Measurements from ENCODE around the gene LRRC4C.

LRRC4C gene

DNA sequence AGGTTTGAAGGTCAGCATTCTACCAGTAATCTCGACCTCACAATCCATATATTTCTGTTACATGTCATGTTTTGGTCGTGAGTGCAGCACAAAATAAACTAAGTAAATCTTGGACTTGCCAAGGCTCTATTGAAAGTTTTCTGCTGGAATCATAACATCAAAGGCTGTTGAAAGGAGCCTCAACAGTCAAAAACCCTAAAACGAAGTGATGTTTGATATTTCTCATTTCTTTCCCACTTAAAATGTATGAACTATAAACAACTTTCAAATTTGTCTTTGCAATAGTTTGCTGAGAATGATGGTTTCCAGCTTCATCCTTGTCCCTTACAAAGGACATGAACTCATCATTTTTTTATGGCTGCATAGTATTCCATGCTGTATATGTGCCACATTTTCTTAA is 1118.5 kb downstream of the LRRC4C start:
- ATAC-seq (replicated peaks) (no peak), DNase-seq (no peak)
- Mint-ChIP-seq H3K36me3 (no peaks in the 10 kb centered on the region), H3K4me1 (no peaks in the 10 kb centered on the region), H3K9me3 (peaks cover 0 to 3% of the 10 kb centered on the region in 2 donors), H3K27me3 (no peaks in the 10 kb centered on the region), H3K4me3 (no peak overlapping the region), H3K27ac (no peak overlapping the region)

DNA sequence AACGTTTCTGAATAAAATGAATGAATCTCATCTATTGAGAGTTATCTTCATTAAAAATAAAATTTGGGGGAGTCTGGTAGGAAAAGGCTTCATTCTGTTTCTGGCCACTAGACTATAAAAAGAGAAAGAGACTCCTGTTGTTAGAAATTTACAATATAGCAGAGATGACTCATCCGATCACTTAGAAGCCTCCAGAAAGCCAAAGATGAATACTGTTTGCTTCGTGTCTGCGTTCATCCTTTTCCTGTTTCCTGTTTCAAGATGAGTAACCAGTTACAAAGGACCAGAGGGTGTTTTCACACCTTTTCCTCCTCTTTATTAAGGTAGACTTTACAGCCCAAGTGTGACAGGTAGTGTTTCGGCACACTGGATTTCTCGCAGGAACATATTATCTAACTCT is 1120.7 kb downstream of the LRRC4C start:
- H3K36me3 Mint-ChIP-seq, result no peaks in the 10 kb centered on the region
- H3K4me3 Mint-ChIP-seq, result no peak overlapping the region
- H3K4me1 Mint-ChIP-seq, result no peaks in the 10 kb centered on the region
- no peak for DNase-seq
- no peak for ATAC-seq (replicated peaks)
- H3K27ac Mint-ChIP-seq, result no peak overlapping the region
- no peaks in the 10 kb centered on the region for H3K27me3 Mint-ChIP-seq
- peaks cover 0 to 3% of the 10 kb centered on the region in 2 donors for H3K9me3 Mint-ChIP-seq

DNA sequence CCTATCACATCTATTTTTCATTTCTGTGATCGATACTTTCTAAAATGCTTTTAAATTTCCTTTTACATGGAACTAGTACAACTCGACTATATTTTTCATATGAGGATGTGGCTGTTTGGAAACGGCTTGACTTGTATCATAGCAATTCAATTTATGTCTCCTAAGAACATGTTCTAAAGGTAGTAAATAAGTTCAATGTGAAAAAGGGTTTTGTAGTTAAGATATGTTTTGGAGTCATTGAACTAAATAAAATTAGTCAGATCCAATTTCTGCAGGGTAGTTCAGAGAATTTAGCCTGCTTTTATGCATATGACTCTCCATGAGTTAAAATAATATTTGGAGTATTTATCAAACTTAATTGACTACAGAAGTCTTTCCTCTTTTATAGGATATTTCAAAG is 1121.4 kb downstream of the LRRC4C start:
- no peaks in the 10 kb centered on the region for H3K36me3 Mint-ChIP-seq
- H3K27ac Mint-ChIP-seq, result no peak overlapping the region
- H3K27me3 Mint-ChIP-seq, result no peaks in the 10 kb centered on the region
- no peak for ATAC-seq (replicated peaks)
- no peak overlapping the region for H3K4me3 Mint-ChIP-seq
- DNase-seq, result no peak
- no peaks in the 10 kb centered on the region for H3K4me1 Mint-ChIP-seq
- peaks cover 0 to 1% of the 10 kb centered on the region in 2 donors for H3K9me3 Mint-ChIP-seq

DNA sequence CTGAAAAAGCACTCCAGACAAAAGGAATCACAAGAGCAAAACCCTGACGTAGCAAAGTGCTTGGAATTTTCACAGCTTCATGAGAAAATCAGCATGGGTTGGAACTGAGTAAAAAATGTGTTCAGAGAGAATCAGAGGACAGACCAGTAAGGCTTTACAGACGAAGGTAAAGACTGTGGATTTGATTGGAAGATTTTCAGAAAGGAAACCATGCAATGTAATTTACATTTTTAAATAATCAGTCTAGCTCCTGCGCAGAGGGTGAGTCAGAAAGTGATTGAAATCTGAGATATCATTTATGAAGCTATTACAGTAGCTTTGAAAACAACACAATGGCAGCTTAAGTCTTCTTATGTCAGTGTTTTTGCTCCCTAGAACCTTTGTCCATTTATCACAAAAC is 1122.3 kb downstream of the LRRC4C start:
- Mint-ChIP-seq H3K9me3 (peaks cover 1 to 3% of the 10 kb centered on the region in 2 donors), H3K27ac (no peak overlapping the region), H3K4me1 (no peaks in the 10 kb centered on the region), H3K27me3 (no peaks in the 10 kb centered on the region), H3K36me3 (no peaks in the 10 kb centered on the region), H3K4me3 (no peak overlapping the region)
- ATAC-seq (replicated peaks) (no peak), DNase-seq (no peak)

DNA sequence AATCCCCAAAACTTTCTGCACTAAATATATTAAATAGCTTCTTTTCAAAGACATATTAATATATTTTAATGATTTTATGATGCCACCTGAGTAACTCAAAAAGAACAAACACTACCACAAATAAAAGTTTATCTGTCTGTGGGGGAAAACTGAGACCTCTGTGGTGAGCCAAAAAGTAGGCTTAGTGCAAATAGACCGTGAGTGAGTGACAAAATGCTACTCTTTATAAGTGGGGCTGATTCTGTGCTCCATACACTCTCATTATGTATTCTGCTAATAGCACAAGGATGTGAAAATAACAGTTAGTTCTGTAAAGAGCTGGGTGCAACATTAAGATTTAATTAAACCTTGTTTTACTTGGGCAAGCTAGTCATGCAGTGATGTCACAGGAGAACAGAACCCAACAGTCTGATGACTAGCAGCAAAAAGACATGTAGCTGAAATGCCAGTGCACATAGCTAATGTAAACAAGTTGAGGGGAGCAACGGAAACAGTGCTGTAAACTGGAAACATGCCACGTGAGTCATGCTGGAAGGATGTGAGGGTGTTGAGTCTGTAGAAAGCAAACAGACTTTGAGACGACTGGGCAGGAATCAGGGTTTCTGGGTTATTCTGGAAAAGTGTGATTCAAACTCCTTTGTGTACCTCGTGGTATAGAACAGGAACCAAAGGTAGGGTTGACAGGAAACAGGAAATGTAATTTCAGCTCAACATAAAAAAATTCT is 1130.4 kb downstream of the LRRC4C start:
- no peaks in the 10 kb centered on the region for H3K36me3 Mint-ChIP-seq
- DNase-seq (no peak), ATAC-seq (replicated peaks) (no peak)
- no peaks in the 10 kb centered on the region for H3K27me3 Mint-ChIP-seq
- no peak overlapping the region for H3K27ac Mint-ChIP-seq
- H3K4me1 Mint-ChIP-seq, result no peaks in the 10 kb centered on the region
- H3K4me3 Mint-ChIP-seq, result no peak overlapping the region
- peaks cover 2 to 3% of the 10 kb centered on the region in 2 donors for H3K9me3 Mint-ChIP-seq

DNA sequence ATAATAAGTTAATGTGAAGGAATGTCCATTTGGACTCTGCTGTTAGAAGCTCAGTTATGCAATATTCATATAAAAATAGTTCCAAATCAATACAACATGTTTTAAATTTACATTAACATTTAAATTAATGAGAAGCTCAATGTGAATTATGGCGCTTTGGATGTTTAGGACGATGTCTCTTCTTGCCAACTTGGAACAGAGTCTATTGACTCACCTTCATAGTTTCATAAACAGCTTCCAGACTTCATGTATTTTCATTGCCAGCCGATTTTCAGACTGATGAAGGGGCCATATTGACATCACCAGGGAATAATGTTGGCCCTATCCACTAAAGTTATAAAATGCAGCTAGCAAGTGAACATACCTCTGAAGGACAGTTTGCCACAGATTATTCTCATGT is 1136.2 kb downstream of the LRRC4C start:
- H3K9me3 Mint-ChIP-seq, result no peaks in the 10 kb centered on the region
- H3K27me3 Mint-ChIP-seq, result no peaks in the 10 kb centered on the region
- no peak overlapping the region for H3K4me3 Mint-ChIP-seq
- H3K4me1 Mint-ChIP-seq, result no peaks in the 10 kb centered on the region
- no peak for ATAC-seq (replicated peaks)
- no peak for DNase-seq
- no peaks in the 10 kb centered on the region for H3K36me3 Mint-ChIP-seq
- H3K27ac Mint-ChIP-seq, result no peak overlapping the region

DNA sequence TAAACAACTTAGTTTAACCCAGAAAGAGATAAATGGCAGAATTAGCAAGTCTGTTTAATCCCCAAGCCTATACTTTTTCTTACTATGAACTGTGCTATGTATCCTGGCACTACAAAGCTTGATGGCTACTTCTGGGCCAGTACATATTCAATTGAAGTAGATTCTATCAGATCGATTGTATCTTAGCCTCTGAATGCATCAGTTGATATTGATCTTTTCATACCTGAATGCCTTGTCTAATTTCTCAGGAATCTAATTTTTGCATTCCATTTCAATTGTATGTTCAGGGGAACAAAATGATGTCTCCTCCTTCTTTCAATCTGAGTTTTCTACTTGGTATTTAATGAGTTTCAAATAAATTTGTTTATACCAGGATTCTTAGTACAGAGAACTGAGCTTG is 1137.9 kb downstream of the LRRC4C start:
- Mint-ChIP-seq H3K36me3 (no peaks in the 10 kb centered on the region), H3K27ac (no peak overlapping the region), H3K4me1 (no peaks in the 10 kb centered on the region), H3K27me3 (no peaks in the 10 kb centered on the region), H3K4me3 (no peak overlapping the region), H3K9me3 (peaks cover 0 to 2% of the 10 kb centered on the region in 2 donors)
- no peak for ATAC-seq (replicated peaks)
- DNase-seq, result no peak

DNA sequence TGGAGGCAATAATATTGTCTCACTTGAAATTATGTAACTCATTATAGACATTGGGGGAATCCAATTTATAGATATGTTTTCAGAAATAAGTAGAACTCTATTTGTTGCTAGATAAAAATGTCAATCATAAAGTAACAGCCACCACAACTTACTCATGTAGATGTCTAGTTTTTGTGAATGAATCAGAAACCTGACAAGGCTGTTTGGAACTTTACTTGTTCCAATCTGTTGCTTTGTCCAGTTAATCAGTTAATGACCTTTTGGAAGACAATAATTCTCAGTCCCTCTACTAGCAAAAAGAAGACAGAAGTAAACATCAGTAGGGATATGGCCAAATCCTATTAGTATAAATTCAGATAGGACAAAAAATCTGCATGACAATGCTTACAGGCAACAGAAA is 1143.3 kb downstream of the LRRC4C start:
- ATAC-seq (replicated peaks), result no peak
- Mint-ChIP-seq H3K4me1 (no peaks in the 10 kb centered on the region), H3K4me3 (no peak overlapping the region), H3K36me3 (no peaks in the 10 kb centered on the region), H3K9me3 (peaks cover 0 to 4% of the 10 kb centered on the region in 2 donors), H3K27ac (no peak overlapping the region), H3K27me3 (no peaks in the 10 kb centered on the region)
- no peak for DNase-seq

DNA sequence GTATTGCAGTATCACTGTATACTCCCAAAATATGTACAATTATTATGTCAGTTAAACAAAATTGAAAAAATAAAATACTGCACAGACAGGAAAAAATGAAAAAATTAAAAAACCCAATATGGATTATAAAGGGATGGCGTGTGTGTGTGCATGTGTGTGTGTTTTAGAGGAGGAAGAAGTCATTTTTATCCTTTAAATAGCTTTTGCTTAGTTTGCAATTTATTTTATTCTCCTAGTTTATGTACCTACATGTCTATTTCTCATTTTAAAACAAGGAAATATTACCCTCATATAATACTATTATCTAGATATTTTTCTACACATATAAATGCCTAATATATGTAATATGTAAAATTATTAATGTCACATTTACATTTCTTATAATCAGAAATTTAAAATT is 1144.3 kb downstream of the LRRC4C start:
- no peak for ATAC-seq (replicated peaks)
- H3K9me3 Mint-ChIP-seq, result peaks cover 0 to 4% of the 10 kb centered on the region in 2 donors
- no peak for DNase-seq
- H3K36me3 Mint-ChIP-seq, result no peaks in the 10 kb centered on the region
- H3K27me3 Mint-ChIP-seq, result no peaks in the 10 kb centered on the region
- no peak overlapping the region for H3K27ac Mint-ChIP-seq
- H3K4me3 Mint-ChIP-seq, result no peak overlapping the region
- no peaks in the 10 kb centered on the region for H3K4me1 Mint-ChIP-seq

DNA sequence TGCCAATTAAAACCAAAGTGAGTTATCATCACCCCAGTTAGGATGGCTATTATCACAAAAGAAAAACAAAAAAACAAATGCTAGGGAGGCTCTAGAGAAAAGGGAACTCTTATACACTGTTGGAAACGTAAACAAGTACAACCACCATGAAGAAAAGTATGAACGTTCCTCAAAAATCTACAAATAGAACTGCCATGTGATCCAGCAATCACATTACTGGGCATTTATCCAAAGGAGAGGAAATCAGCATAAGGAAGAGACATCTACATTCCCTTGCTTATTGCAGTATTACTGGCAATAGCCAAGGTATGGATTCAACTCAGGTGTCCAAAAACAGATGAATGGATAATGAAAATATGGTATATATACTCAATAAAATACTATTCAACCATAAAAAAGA is 1145.1 kb downstream of the LRRC4C start:
- Mint-ChIP-seq H3K36me3 (no peaks in the 10 kb centered on the region), H3K27ac (no peak overlapping the region), H3K4me3 (no peak overlapping the region), H3K9me3 (peaks cover 0 to 4% of the 10 kb centered on the region in 2 donors), H3K27me3 (no peaks in the 10 kb centered on the region), H3K4me1 (no peaks in the 10 kb centered on the region)
- DNase-seq, result no peak
- no peak for ATAC-seq (replicated peaks)

DNA sequence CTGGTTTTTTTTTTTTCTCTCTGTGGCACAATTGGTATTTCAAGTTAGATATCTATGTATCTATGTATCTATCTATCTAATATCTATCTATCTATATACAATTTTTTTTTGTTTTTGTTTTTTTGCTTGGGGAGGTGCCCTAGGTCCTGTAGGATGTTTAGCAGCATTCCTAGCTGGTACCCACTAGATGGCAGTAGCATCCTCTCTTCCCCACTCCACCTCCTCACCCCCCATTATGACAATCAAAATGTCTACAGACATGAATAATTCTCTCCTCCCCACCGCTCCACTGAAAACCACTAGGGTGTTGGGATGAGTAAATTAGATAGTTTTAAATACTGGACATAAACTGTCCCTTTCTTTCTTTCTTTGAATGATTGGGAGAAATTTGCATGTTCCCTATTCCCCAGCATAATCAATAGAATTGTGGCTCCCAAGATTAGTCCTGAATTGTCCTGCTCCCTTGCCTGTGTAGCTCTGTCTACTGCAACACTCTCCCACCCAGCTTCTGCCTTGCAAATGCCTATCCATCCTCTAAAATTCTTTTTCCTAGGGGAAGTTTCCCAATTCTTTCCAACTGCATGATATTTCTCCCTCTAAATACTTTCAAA is 1152.4 kb downstream of the LRRC4C start:
- DNase-seq (no peak), ATAC-seq (replicated peaks) (peak; percentile 68 to 79)
- Mint-ChIP-seq H3K9me3 (peaks cover 2 to 8% of the 10 kb centered on the region in 2 donors), H3K27ac (no peak overlapping the region), H3K4me3 (no peak overlapping the region), H3K36me3 (no peaks in the 10 kb centered on the region), H3K27me3 (no peaks in the 10 kb centered on the region), H3K4me1 (no peaks in the 10 kb centered on the region)

DNA sequence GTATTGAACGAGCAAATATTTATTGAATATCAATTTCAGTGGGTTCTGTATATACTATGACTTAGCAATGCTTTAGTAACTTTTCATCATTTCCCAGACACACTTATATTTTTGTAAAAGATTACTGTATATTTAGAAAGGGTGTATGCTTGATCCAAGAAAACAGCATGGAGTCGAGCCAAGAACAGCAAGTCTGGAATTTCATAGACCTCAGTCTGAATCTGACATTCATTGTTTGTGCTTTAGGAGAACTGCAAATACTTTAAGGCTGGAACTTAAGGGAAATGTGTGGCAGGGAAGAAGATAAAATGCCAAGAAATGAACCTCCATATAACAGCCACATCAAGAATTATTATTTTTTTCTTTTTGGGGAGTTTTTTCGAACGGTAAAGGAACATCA is 1156.8 kb downstream of the LRRC4C start:
- H3K4me3 Mint-ChIP-seq, result no peak overlapping the region
- H3K4me1 Mint-ChIP-seq, result no peaks in the 10 kb centered on the region
- no peaks in the 10 kb centered on the region for H3K36me3 Mint-ChIP-seq
- DNase-seq, result no peak
- no peak overlapping the region for H3K27ac Mint-ChIP-seq
- H3K27me3 Mint-ChIP-seq, result no peaks in the 10 kb centered on the region
- ATAC-seq (replicated peaks), result no peak
- H3K9me3 Mint-ChIP-seq, result peaks cover 6 to 8% of the 10 kb centered on the region in 2 donors

DNA sequence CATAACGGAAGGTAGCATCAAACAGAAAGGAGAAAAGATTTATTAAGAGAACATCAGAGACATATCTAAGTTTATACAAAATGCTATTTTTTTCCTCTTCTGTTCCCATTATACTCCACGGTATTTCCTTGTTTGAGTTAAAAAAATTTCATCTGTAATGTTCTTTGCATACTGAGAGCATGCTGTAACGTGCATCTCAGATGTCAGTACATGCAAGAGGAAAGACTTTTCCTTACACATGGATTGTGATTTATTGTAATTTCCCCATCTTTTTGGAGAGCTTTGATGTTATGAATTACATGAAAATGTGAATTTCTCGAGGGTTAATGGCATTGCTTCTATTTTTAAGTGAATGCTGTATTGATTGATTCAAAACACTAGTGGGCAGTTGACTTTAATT is 1164.0 kb downstream of the LRRC4C start:
- H3K4me3 Mint-ChIP-seq, result no peak overlapping the region
- H3K4me1 Mint-ChIP-seq, result peaks cover 5 to 10% of the 10 kb centered on the region in 2 donors
- peaks cover 6 to 10% of the 10 kb centered on the region in 2 donors for H3K9me3 Mint-ChIP-seq
- peaks cover 15 to 38% of the 10 kb centered on the region in 2 donors for H3K27me3 Mint-ChIP-seq
- ATAC-seq (replicated peaks), result no peak
- H3K36me3 Mint-ChIP-seq, result peaks cover 4 to 5% of the 10 kb centered on the region in 2 donors
- no peak overlapping the region for H3K27ac Mint-ChIP-seq
- no peak for DNase-seq

DNA sequence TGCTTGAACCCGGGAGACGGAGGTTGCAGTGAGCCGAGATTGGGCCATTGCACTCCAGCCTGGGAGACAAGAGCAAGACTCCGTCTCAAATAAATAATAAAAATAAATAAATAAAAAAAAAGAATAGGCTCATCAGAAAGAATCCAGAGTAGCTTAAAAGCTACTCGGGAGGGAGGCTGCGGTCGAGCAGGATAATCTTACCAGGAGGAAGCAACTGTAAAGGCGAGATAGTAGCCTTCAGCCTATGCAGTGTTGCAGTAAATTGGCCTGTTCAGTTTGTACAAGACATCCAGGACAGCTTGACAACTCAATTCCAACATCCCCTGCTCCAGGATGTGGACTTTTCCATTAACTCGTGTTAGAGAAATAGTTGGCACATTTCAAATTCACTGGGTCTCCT is 1164.7 kb downstream of the LRRC4C start:
- no peak for ATAC-seq (replicated peaks)
- H3K36me3 Mint-ChIP-seq, result peaks cover 4 to 5% of the 10 kb centered on the region in 2 donors
- no peak for DNase-seq
- H3K9me3 Mint-ChIP-seq, result peaks cover 6 to 8% of the 10 kb centered on the region in 2 donors
- peaks cover 15 to 42% of the 10 kb centered on the region in 2 donors for H3K27me3 Mint-ChIP-seq
- H3K27ac Mint-ChIP-seq, result no peak overlapping the region
- H3K4me1 Mint-ChIP-seq, result peaks cover 5 to 10% of the 10 kb centered on the region in 2 donors
- no peak overlapping the region for H3K4me3 Mint-ChIP-seq

DNA sequence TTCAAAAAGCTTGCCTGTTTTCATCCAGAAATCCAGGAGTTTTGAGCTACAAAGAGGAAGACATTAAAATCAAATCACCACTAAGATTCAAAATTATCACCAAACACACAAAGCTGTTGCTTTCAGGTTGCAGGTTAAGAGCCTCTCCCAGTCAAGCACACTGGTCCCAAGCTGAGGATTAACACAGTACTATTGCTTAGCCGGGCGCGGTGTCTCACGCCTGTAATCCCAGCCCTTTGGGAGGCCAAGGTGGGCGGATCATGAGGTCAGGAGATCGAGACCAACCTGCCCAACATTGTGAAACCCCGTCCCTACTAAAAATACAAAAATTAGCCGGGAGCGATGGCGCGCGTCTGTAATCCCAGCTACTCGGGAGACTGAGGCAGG is 1165.1 kb downstream of the LRRC4C start:
- Mint-ChIP-seq H3K27me3 (peaks cover 15 to 42% of the 10 kb centered on the region in 2 donors), H3K9me3 (peaks cover 6 to 8% of the 10 kb centered on the region in 2 donors), H3K36me3 (peaks cover 4 to 5% of the 10 kb centered on the region in 2 donors), H3K4me3 (peak overlapping the region in 1 of 2 donors; percentile 78), H3K27ac (no peak overlapping the region), H3K4me1 (peaks cover 5 to 10% of the 10 kb centered on the region in 2 donors)
- DNase-seq (no peak), ATAC-seq (replicated peaks) (peak; percentile 10 to 14)
